NB4 (cell line): ENCODE results near the gene SWI5.

ENCODE experiments used
- POLR2A ChIP-seq: IDR thresholded peaks from 2 replicates; pipeline ENCODE4 v1.6.1; 2011; ENCODE audit warnings: mild to moderate bottlenecking; ENCODE audit not compliant: insufficient read length; ENCODE audit errors: extremely low read depth
- TF ChIP-seq, protein P1 (sequence below): IDR thresholded peaks from one replicate; pipeline ENCODE4 v1.5.1; 2012; ENCODE audit warnings: low read depth, low read length

- TF ChIP-seq POLR2A: no peak
- TF ChIP-seq, protein P1, sequence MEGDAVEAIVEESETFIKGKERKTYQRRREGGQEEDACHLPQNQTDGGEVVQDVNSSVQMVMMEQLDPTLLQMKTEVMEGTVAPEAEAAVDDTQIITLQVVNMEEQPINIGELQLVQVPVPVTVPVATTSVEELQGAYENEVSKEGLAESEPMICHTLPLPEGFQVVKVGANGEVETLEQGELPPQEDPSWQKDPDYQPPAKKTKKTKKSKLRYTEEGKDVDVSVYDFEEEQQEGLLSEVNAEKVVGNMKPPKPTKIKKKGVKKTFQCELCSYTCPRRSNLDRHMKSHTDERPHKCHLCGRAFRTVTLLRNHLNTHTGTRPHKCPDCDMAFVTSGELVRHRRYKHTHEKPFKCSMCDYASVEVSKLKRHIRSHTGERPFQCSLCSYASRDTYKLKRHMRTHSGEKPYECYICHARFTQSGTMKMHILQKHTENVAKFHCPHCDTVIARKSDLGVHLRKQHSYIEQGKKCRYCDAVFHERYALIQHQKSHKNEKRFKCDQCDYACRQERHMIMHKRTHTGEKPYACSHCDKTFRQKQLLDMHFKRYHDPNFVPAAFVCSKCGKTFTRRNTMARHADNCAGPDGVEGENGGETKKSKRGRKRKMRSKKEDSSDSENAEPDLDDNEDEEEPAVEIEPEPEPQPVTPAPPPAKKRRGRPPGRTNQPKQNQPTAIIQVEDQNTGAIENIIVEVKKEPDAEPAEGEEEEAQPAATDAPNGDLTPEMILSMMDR: no peak
These were observed 5.0 kb upstream of the SWI5 start for GRCh38 chr9:128271112-128271511.
